AML-193 (cell line): ENCODE results near the gene ABHD17A.

ENCODE experiments used
- DNase-seq, 2 experiments: peaks; one replicate each; lab custom pipeline; 2025; lab: John Stamatoyannopoulos, UW

Gene ABHD17A

DNA sequence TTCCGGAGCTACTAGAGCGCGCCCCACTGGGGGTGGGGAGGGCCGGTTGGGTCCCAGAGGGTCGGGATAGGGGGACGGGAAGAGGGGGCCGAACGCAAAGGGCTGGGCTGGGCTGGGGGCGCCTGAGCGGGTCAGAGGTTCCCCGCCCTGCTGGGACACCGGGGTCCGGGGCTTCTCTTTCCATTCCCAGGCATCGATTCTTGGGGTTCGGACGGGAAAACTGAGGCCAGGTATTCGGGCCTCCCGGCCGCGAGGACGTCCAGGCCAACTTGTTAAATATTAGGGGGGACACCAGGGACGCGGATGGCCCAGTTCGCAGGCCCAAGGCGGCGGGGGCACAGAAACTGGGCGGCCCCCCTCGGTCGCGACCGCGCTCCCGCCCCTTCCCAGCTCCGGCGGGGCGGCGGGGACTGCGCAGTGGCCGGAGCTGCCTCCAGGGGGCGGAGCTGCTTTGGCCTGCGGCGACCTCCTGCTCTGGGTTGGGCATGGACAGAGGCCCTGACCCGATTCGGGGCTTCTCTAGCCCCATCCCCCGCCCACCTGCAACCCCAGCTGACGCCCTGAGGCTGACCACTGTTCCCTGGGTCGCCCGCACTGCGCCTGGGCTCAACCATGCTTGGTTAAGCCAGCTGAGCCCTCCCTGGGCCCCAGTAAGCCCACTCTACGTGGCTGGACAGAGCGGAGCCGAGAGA is 20.7 kb downstream of the ABHD17A start:
- DNase-seq: peak; percentile 50 to 53

GRCh38 chr19:1863638-1864479 is 21.4 kb downstream of the ABHD17A start:
- DNase-seq: peak; percentile 75 to 94

GRCh38 chr19:1863328-1863637 is 22.0 kb downstream of the ABHD17A start, which contains the start of gene KLF16:
KLF16 (minus strand) TSS chr19:1863579; CDS start chr19:1863497, 82 bp downstream.
- DNase-seq: no peak

DNA sequence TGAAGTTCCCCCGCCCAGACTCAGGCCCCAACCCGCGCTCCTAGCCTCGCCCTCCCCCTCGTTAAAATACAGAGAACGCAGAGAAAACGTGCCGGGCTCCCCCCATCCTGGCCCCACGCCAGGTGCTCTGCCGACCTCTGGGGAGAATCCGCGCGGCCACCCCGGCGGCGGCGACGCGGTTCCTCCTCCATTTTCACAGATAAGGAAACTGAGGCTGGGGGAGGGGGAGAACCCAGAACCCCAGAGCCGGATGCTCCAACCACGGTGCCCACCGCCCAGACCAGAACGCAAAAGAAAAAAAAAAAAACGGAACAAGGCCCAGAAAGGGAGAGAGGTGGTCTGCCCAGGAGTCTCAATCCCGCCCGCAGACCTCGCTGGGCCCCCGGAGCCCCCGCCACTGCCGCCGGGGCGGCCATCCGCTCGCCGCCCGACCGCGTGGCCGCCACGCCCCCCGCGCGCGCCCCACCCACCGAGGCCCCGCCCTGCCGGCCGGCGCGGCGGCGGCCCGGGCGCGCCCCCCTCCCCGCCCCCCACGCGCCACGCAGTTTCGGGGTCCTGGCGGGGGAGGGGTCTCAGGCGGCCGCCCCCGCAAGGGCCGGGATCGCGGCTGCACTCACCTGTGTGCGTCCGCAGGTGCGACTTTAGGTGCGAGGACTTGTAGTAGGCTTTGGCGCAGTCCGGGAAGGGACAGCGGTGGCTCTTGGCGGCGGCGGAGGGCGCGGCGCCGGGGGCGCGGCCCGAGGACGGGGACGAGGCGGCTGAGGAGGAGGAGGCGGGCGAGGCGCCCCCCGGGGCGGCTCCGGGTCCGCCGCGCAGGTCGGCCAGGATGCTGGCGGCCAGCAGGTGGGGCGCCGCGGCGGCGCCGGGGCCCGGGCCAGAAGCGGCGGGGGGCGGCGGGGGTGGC is 22.6 kb downstream of the ABHD17A start:
- no peak for DNase-seq

DNA sequence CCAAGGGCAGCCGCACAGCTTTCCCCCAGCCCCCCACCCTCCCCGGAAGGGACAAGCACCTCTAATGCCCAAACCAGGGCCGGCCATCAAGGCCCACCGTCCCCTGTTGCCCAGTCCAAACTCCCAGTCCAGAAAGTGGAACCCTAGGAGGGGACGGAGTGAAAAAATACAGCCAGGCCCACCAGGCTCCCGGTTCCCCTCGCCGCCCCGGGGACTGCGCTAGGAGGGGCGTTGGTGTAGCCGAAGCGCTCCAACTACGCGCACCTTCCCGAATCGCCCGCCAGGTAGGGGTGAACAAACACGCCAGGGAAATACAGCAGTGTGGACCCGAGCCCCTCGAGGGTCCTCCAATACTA is 23.2 kb downstream of the ABHD17A start:
- no peak for DNase-seq

GRCh38 chr19:1861599-1862031 is 23.7 kb downstream of the ABHD17A start:
- DNase-seq: no peak

GRCh38 chr19:1860821-1861598 is 24.3 kb downstream of the ABHD17A start:
- no peak for DNase-seq

DNA sequence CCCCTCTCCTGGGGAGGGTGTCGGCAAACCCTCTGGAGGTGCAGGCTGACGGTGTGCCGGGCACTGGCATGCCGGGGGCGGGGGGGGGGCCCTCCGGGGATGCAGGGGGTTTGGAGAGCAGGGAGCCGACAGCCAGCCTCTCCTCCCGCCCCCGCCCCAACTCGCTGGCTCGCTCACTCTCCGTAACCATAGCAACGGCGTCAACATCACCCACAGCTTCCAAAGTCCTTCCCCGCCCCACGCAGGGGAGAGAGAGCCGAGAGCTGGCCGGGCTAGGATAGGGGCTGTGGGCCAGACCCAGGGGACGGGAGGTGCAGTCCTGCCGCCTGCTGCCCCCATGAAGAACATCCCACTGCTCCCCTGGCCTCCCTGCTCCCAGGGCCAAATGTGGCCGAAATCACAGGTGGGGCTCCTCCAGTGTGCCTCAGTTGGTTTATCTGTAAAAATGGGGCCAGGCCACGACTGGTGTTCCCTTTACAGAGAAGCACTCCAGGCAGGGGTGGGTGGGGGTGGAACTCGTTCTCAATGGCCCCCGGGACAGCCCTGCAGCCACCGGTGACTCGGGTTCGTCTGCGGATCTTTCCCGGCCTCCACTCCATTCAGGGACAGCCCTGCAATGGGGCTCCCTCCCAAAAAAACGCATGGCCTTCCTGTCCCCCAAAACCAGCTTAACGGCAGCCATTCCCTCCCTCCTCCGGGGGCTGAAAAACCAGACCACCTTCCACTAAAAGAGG is 25.1 kb downstream of the ABHD17A start:
- DNase-seq: peak in 1 of 2 experiments; percentile 60

DNA sequence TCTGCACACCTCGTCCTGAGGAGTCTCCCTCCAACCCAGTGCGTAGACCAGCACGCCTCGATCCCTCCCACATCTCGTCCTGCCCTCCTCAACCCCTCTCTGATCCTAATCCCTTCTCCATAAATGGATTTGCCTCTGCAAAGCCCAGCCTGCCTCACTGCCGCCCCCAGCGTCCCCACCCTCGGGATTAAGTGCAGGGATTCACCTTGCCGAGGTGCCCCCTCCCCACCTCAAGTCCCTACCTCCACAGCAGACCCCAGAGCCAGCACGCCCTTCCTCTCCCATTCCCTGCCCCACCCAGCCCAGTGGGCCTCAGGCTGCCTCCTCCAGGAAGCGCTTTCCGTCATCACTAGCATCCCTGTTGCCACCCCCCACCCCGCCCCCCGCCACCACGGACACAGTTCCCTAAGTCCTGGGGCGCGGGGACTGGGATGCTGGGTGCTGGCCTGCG is 25.9 kb downstream of the ABHD17A start:
- DNase-seq: no peak

DNA sequence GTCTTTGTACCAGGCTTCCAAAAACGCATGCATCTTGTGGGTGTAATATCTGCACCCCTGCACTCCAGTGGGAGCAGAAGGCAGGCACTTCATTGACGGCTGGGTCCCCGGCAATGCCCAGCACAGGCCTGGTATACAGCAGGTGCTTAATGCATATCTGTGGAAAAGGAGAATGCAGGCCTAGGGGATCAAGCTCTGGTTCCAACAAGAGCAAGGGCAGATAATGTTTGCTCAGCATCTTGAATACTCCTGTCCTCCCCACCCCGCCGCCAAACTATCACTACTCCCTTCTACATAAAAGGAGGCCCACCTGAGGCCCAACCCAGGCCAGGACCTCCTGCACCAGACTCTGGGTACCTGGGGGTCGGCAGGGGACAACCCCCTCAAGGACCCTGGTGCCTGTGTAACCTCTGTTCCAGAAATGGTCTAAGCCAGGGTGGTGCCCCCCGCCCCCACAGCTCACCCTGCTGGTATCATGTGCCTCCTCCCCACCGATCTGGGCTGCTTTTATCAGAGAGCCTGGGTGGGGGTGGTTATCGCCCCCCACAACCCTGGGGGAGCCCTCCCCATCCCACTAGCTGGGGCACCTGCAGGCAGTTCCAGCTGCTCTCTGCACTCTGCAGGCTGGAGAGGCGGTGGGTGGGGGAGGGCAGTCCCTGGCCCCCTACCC is 26.7 kb downstream of the ABHD17A start:
- DNase-seq: no peak

- DNase-seq: peak in 1 of 2 experiments; percentile 17
Observed at GRCh38 chr19:1857648-1858326, 27.5 kb downstream of the ABHD17A start.

GRCh38 chr19:1856698-1857603 is 28.3 kb downstream of the ABHD17A start:
- peak; percentile 83 to 89 for DNase-seq

- no peak for DNase-seq
Observed at GRCh38 chr19:1856345-1856697, 29.0 kb downstream of the ABHD17A start.

GRCh38 chr19:1855828-1856255 is 29.5 kb downstream of the ABHD17A start:
- no peak for DNase-seq

GRCh38 chr19:1855040-1855827 is 30.1 kb downstream of the ABHD17A start:
- DNase-seq: peak; percentile 78 to 83

- DNase-seq: no peak
Observed at GRCh38 chr19:1854542-1855039, 30.7 kb downstream of the ABHD17A start.

- no peak for DNase-seq
Observed at GRCh38 chr19:1854039-1854541, 31.2 kb downstream of the ABHD17A start.
